ENCODE data around the gene NR1H4. TPM values are rescaled to one million over a fixed set of nuclear protein-coding genes. Genes with fewer than 3 reads are reported as not detected.

Gene NR1H4
- total and polyA plus RNA-seq, 4 donors, result 3.8 TPM; not detected in 3

GRCh38 chr12:100481021-100481420 is 7.4 kb downstream of the NR1H4 start:
- DNase-seq (no peak), ATAC-seq (ENCODE audit: low FRiP score) (no peak)
- Histone ChIP-seq H3K27ac (ENCODE audit: low read depth in 1 of 2, low read length in 2 of 2) (no peak overlapping the region), H3K9me3 (ENCODE audit: control insufficient read depth, low read length) (no peaks in the 10 kb centered on the region), H3K36me3 (ENCODE audit: control insufficient read depth in 1 of 2, insufficient read depth in 2 of 2, low read length in 1 of 2) (no peaks in the 10 kb centered on the region), H3K27me3 (ENCODE audit: control insufficient read depth in 1 of 2, insufficient read depth in 2 of 2, low read length in 1 of 2) (no peaks in the 10 kb centered on the region), H3K4me1 (ENCODE audit: control insufficient read depth in 1 of 2, insufficient read depth in 2 of 2, low read length in 2 of 2) (no peaks in the 10 kb centered on the region), H3K4me3 (ENCODE audit: low read length in 2 of 2) (no peak overlapping the region)
- intact Hi-C loops (cut with DNase I), result no loop called here
- 75 to 88% methylated on average over 5 of the region's 5 CpGs for WGBS, 2 donors

- H3K4me3 ChIP-seq (ENCODE audit: low read length in 2 of 2), result no peak overlapping the region
- ATAC-seq (ENCODE audit: low FRiP score) (no peak), DNase-seq (no peak)
- H3K36me3 ChIP-seq (ENCODE audit: control insufficient read depth in 1 of 2, insufficient read depth in 2 of 2, low read length in 1 of 2), result no peaks in the 10 kb centered on the region
- no peak overlapping the region for H3K27ac ChIP-seq (ENCODE audit: low read depth in 1 of 2, low read length in 2 of 2)
- H3K27me3 ChIP-seq (ENCODE audit: control insufficient read depth in 1 of 2, insufficient read depth in 2 of 2, low read length in 1 of 2), result no peaks in the 10 kb centered on the region
- no peaks in the 10 kb centered on the region for H3K9me3 ChIP-seq (ENCODE audit: control insufficient read depth, low read length)
- intact Hi-C loops (cut with DNase I), result no loop called here
- no peaks in the 10 kb centered on the region for H3K4me1 ChIP-seq (ENCODE audit: control insufficient read depth in 1 of 2, insufficient read depth in 2 of 2, low read length in 2 of 2)
- 32 to 33% methylated on average over 6 of the region's 6 CpGs for WGBS, 2 donors
These were observed 10.7 kb downstream of the NR1H4 start for GRCh38 chr12:100484183-100484886.

- intact Hi-C loops (cut with DNase I), result no loop called here
- ATAC-seq (ENCODE audit: low FRiP score), result no peak
These were observed 11.3 kb downstream of the NR1H4 start for GRCh38 chr12:100484891-100485471.

GRCh38 chr12:100485983-100486382 is 12.3 kb downstream of the NR1H4 start:
- no peak overlapping the region for H3K27ac ChIP-seq (ENCODE audit: low read depth in 1 of 2, low read length in 2 of 2)
- intact Hi-C loops (cut with DNase I), result no loop called here
- ATAC-seq (ENCODE audit: low FRiP score) (no peak), DNase-seq (no peak)
- WGBS, 2 donors, result 76 to 87% methylated on average over 5 of the region's 5 CpGs
- H3K4me3 ChIP-seq (ENCODE audit: low read length in 2 of 2), result no peak overlapping the region
- no peaks in the 10 kb centered on the region for H3K4me1 ChIP-seq (ENCODE audit: control insufficient read depth in 1 of 2, insufficient read depth in 2 of 2, low read length in 2 of 2)
- H3K36me3 ChIP-seq (ENCODE audit: control insufficient read depth in 1 of 2, insufficient read depth in 2 of 2, low read length in 1 of 2), result no peaks in the 10 kb centered on the region
- no peaks in the 10 kb centered on the region for H3K27me3 ChIP-seq (ENCODE audit: control insufficient read depth in 1 of 2, insufficient read depth in 2 of 2, low read length in 1 of 2)
- no peaks in the 10 kb centered on the region for H3K9me3 ChIP-seq (ENCODE audit: control insufficient read depth, low read length)

More at GRCh38 chr12:100484891-100485471, 11.3 kb downstream of the NR1H4 start:
- DNase-seq, result no peak
- Histone ChIP-seq H3K36me3 (ENCODE audit: control insufficient read depth in 1 of 2, insufficient read depth in 2 of 2, low read length in 1 of 2) (no peaks in the 10 kb centered on the region), H3K27me3 (ENCODE audit: control insufficient read depth in 1 of 2, insufficient read depth in 2 of 2, low read length in 1 of 2) (no peaks in the 10 kb centered on the region), H3K4me3 (ENCODE audit: low read length in 2 of 2) (no peak overlapping the region), H3K4me1 (ENCODE audit: control insufficient read depth in 1 of 2, insufficient read depth in 2 of 2, low read length in 2 of 2) (no peaks in the 10 kb centered on the region), H3K27ac (ENCODE audit: low read depth in 1 of 2, low read length in 2 of 2) (no peak overlapping the region), H3K9me3 (ENCODE audit: control insufficient read depth, low read length) (no peaks in the 10 kb centered on the region)

- Histone ChIP-seq H3K9me3 (ENCODE audit: control insufficient read depth, low read length) (no peaks in the 10 kb centered on the region), H3K27me3 (ENCODE audit: control insufficient read depth in 1 of 2, insufficient read depth in 2 of 2, low read length in 1 of 2) (no peaks in the 10 kb centered on the region), H3K27ac (ENCODE audit: low read depth in 1 of 2, low read length in 2 of 2) (no peak overlapping the region), H3K4me1 (ENCODE audit: control insufficient read depth in 1 of 2, insufficient read depth in 2 of 2, low read length in 2 of 2) (no peaks in the 10 kb centered on the region), H3K4me3 (ENCODE audit: low read length in 2 of 2) (no peak overlapping the region), H3K36me3 (ENCODE audit: control insufficient read depth in 1 of 2, insufficient read depth in 2 of 2, low read length in 1 of 2) (no peaks in the 10 kb centered on the region)
- DNase-seq (no peak), ATAC-seq (ENCODE audit: low FRiP score) (no peak)
- intact Hi-C loops (cut with DNase I), result no loop called here
- WGBS, 2 donors, result 48 to 52% methylated on average over 3 of the region's 3 CpGs
These were observed 15.7 kb downstream of the NR1H4 start for GRCh38 chr12:100489251-100489820.

GRCh38 chr12:100490056-100490455 is 16.4 kb downstream of the NR1H4 start:
- ATAC-seq (ENCODE audit: low FRiP score), result no peak
- Histone ChIP-seq H3K27me3 (ENCODE audit: control insufficient read depth in 1 of 2, insufficient read depth in 2 of 2, low read length in 1 of 2) (no peaks in the 10 kb centered on the region), H3K4me3 (ENCODE audit: low read length in 2 of 2) (no peak overlapping the region), H3K4me1 (ENCODE audit: control insufficient read depth in 1 of 2, insufficient read depth in 2 of 2, low read length in 2 of 2) (no peaks in the 10 kb centered on the region), H3K9me3 (ENCODE audit: control insufficient read depth, low read length) (no peaks in the 10 kb centered on the region), H3K36me3 (ENCODE audit: control insufficient read depth in 1 of 2, insufficient read depth in 2 of 2, low read length in 1 of 2) (no peaks in the 10 kb centered on the region), H3K27ac (ENCODE audit: low read depth in 1 of 2, low read length in 2 of 2) (no peak overlapping the region)
- WGBS, 2 donors, result 21 to 56% methylated on average over 1 of the region's 1 CpG
- DNase-seq, result no peak
- intact Hi-C loops (cut with DNase I), result no loop called here

GRCh38 chr12:100491104-100491503 is 17.4 kb downstream of the NR1H4 start:
- Histone ChIP-seq H3K4me3 (ENCODE audit: low read length in 2 of 2) (no peak overlapping the region), H3K27me3 (ENCODE audit: control insufficient read depth in 1 of 2, insufficient read depth in 2 of 2, low read length in 1 of 2) (no peaks in the 10 kb centered on the region), H3K4me1 (ENCODE audit: control insufficient read depth in 1 of 2, insufficient read depth in 2 of 2, low read length in 2 of 2) (no peaks in the 10 kb centered on the region), H3K36me3 (ENCODE audit: control insufficient read depth in 1 of 2, insufficient read depth in 2 of 2, low read length in 1 of 2) (no peaks in the 10 kb centered on the region), H3K9me3 (ENCODE audit: control insufficient read depth, low read length) (no peaks in the 10 kb centered on the region), H3K27ac (ENCODE audit: low read depth in 1 of 2, low read length in 2 of 2) (no peak overlapping the region)
- WGBS, 2 donors, result 75 to 80% methylated on average over 4 of the region's 4 CpGs
- intact Hi-C loops (cut with DNase I), result no loop called here
- DNase-seq (no peak), ATAC-seq (ENCODE audit: low FRiP score) (no peak)

- Histone ChIP-seq H3K36me3 (ENCODE audit: control insufficient read depth in 1 of 2, insufficient read depth in 2 of 2, low read length in 1 of 2) (no peaks in the 10 kb centered on the region), H3K27me3 (ENCODE audit: control insufficient read depth in 1 of 2, insufficient read depth in 2 of 2, low read length in 1 of 2) (no peaks in the 10 kb centered on the region), H3K9me3 (ENCODE audit: control insufficient read depth, low read length) (no peaks in the 10 kb centered on the region), H3K4me1 (ENCODE audit: control insufficient read depth in 1 of 2, insufficient read depth in 2 of 2, low read length in 2 of 2) (no peaks in the 10 kb centered on the region), H3K27ac (ENCODE audit: low read depth in 1 of 2, low read length in 2 of 2) (no peak overlapping the region), H3K4me3 (ENCODE audit: low read length in 2 of 2) (no peak overlapping the region)
- intact Hi-C loops (cut with DNase I), result no loop called here
- 81 to 84% methylated on average over 6 of the region's 6 CpGs for WGBS, 2 donors
- ATAC-seq (ENCODE audit: low FRiP score), result no peak
- no peak for DNase-seq
These were observed 19.8 kb downstream of the NR1H4 start for GRCh38 chr12:100493396-100494012.

GRCh38 chr12:100494026-100494425 is 20.4 kb downstream of the NR1H4 start:
- Histone ChIP-seq H3K4me1 (ENCODE audit: control insufficient read depth in 1 of 2, insufficient read depth in 2 of 2, low read length in 2 of 2) (no peaks in the 10 kb centered on the region), H3K27ac (ENCODE audit: low read depth in 1 of 2, low read length in 2 of 2) (no peak overlapping the region), H3K4me3 (ENCODE audit: low read length in 2 of 2) (no peak overlapping the region), H3K36me3 (ENCODE audit: control insufficient read depth in 1 of 2, insufficient read depth in 2 of 2, low read length in 1 of 2) (no peaks in the 10 kb centered on the region), H3K27me3 (ENCODE audit: control insufficient read depth in 1 of 2, insufficient read depth in 2 of 2, low read length in 1 of 2) (no peaks in the 10 kb centered on the region), H3K9me3 (ENCODE audit: control insufficient read depth, low read length) (no peaks in the 10 kb centered on the region)
- intact Hi-C loops (cut with DNase I), result no loop called here
- 85 to 87% methylated on average over 2 of the region's 2 CpGs for WGBS, 2 donors
- ATAC-seq (ENCODE audit: low FRiP score) (no peak), DNase-seq (no peak)
